ENCODE measurements around the gene CCNI2. TPM values are rescaled to one million over a fixed set of nuclear protein-coding genes. Genes with fewer than 3 reads are reported as not detected.

The CCNI2 gene
- total and polyA plus RNA-seq, 10 of the 15 experiments (the other 5 are each of a cell fraction or from before 2014, with no cell fraction given) = 1.8 to 8.0 (median 3.2) TPM

- POLR2A ChIA-PET = interaction anchor here (0.6 to 0.8 kb wide), 5 partner anchors 12 to 683 kb away, joined by 3 to 4 read pairs (median 3); partner anchors contain the start of gene SEPTIN8
- intact Hi-C loops (cut with micrococcal nuclease; ENCODE audit: unreplicated experiment) (no loop called here), in situ Hi-C loops (cut with MboI) (no loop called here)
- RAD21 ChIA-PET (ENCODE audit: unreplicated experiment) = interaction anchor here (1.2 kb wide), 1 partner anchor 126 kb away, joined by 3 read pairs; no protein-coding TSS in a partner anchor
- FAIRE-seq (no peak), DNase-seq (ENCODE audit: low read depth, low spot score) (no peak), ATAC-seq (no peak)
- no peak overlapping the region for H2AFZ ChIP-seq (ENCODE audit: control insufficient read depth, low read depth, low read length)
- no peaks in the 10 kb centered on the region for H3K79me2 ChIP-seq (ENCODE audit: control insufficient read depth, insufficient read depth, low read length)
- no peak overlapping the region for H3K4me3 ChIP-seq
- H3K9me3 ChIP-seq (replicated peaks; ENCODE audit: control insufficient read depth, insufficient read depth, low read length) = no peaks in the 10 kb centered on the region
- SMC1A ChIA-PET (ENCODE audit: uncharacterized antibody, unreplicated experiment) = no interaction called here
- TF ChIP-seq ZBED1 (IDR thresholded peaks at IDR 0.05; ENCODE audit: borderline replicate concordance) (no peak), PML (IDR thresholded peaks at IDR 0.05; ENCODE audit: low read length) (no peak), JUND (IDR thresholded peaks at IDR 0.05; ENCODE audit: low read depth, low read length) (no peak), SREBF1 (IDR thresholded peaks at IDR 0.05; ENCODE audit: low read length) (no peak), EZH2 (IDR thresholded peaks at IDR 0.05; ENCODE audit: borderline replicate concordance, control insufficient read depth, low read depth, low read length) (no peak), HCFC1 (IDR thresholded peaks at IDR 0.05; ENCODE audit: low read length) (no peak), SMAD1 (IDR thresholded peaks at IDR 0.05; ENCODE audit: low read depth, partially characterized antibody) (no peak), USF2 (IDR thresholded peaks at IDR 0.05; ENCODE audit: borderline replicate concordance, low read depth, low read length) (no peak), POLR2A (IDR thresholded peaks at IDR 0.05; ENCODE audit: low read depth, low read length) (no peak), REST (IDR thresholded peaks at IDR 0.05; ENCODE audit: low read depth, low read length) (no peak), MEF2B (IDR thresholded peaks at IDR 0.05; ENCODE audit: partially characterized antibody, poor library complexity, severe bottlenecking) (no peak), ZNF274 (IDR thresholded peaks at IDR 0.05; ENCODE audit: insufficient read depth, insufficient read length) (no peak), TBL1XR1 (IDR thresholded peaks at IDR 0.05; ENCODE audit: low read depth, low read length) (no peak), IRF5 (IDR thresholded peaks at IDR 0.05; ENCODE audit: borderline replicate concordance) (no peak), TARDBP (IDR thresholded peaks at IDR 0.05; ENCODE audit: borderline replicate concordance) (no peak), ZNF24 (IDR thresholded peaks at IDR 0.05) (no peak), RAD51 (IDR thresholded peaks at IDR 0.05) (no peak), ETV6 (conservative IDR thresholded peaks at IDR 0.05 in 1 of 2, IDR thresholded peaks at IDR 0.05 in 1 of 2; ENCODE audit: borderline replicate concordance in 1 of 2, low read depth in 1 of 2) (no peak)
- 60% methylated on average over 2 of the region's 2 CpGs for WGBS (ENCODE audit: insufficient coverage, insufficient replicate concordance, low lambda C conversion rate, missing lambda C conversion rate)
- H3K36me3 ChIP-seq (ENCODE audit: control insufficient read depth in 2 of 2, insufficient read depth in 2 of 2, low read length in 1 of 2) = no peaks in the 10 kb centered on the region
- CTCF ChIA-PET = interaction anchor here (0.7 to 3.9 kb wide), 4 partner anchors 12 to 36 kb away, joined by 3 to 19 read pairs (median 4); no protein-coding TSS in a partner anchor
- H3K4me2 ChIP-seq (ENCODE audit: control insufficient read depth, insufficient read depth) = no peak overlapping the region
- H3K27me3 ChIP-seq (replicated peaks in 1 of 2; ENCODE audit: control insufficient read depth in 2 of 2, insufficient read depth in 2 of 2, low read length in 1 of 2) = no peaks in the 10 kb centered on the region
- H4K20me1 ChIP-seq (ENCODE audit: control insufficient read depth, insufficient read depth) = no peaks in the 10 kb centered on the region
- H3K4me1 ChIP-seq (ENCODE audit: control insufficient read depth, insufficient read depth, low read length) = 0 out of 2 replicates have a peak, but pooled peaks cover under 1% of the 10 kb centered on the region
- no TSS peak for BruUV-seq (replicated peaks)
- no peak overlapping the region for H3K9ac ChIP-seq (ENCODE audit: control insufficient read depth, insufficient read depth, low read length)
- no peak overlapping the region for H3K27ac ChIP-seq (ENCODE audit: control insufficient read depth, insufficient read depth)
These were observed 43.1 kb downstream of the CCNI2 start for GRCh38 chr5:132790201-132790865.
